Gastrocnemius medialis (tissue), 4 donors: ENCODE measurements around the gene PLEKHG3. TPM values are rescaled to one million over a fixed set of nuclear protein-coding genes. Genes with fewer than 3 reads are reported as not detected.

Experiments
- ATAC-seq, 2 donors: fragments of 150-250 bp; one replicate each; pipeline ENCODE4 v1.9.1; 2016
- DNase-seq, 2 donors: peaks; one replicate each; pipeline ENCODE4 v3.0.0-alpha.2; 2019
- H3K27ac ChIP-seq, 4 donors: fragments of 200-600 bp; sonication (generic); 1 replicate in 1 of 4; 2 replicates in 3 of 4; pipeline ENCODE4 v1.5.1; 2016 to 2018; ENCODE audit warnings: mild to moderate bottlenecking in 2 of 4, moderate library complexity in 1 of 4
- H3K27me3 ChIP-seq, 3 donors: fragments of 200-600 bp; sonication (generic) in 2 of 3; 1 replicate in 1 of 3; 2 replicates in 2 of 3; pipeline versions ENCODE4 v1.5.1 to v1.6.0; 2016 to 2019; ENCODE audit warnings: mild to moderate bottlenecking in 1 of 3, moderate library complexity in 1 of 3
- H3K36me3 ChIP-seq, 2 donors: fragments of 200-600 bp; sonication (generic) in 1 of 2; one replicate each; pipeline ENCODE4 v1.5.1; 2017 to 2018
- H3K4me1 ChIP-seq, 2 donors: fragments of 200-600 bp; sonication (generic) in 1 of 2; one replicate each; pipeline ENCODE4 v1.5.1; 2016 to 2017; ENCODE audit warnings: mild to moderate bottlenecking in 2 of 2
- H3K4me3 ChIP-seq, 4 donors: fragments of 200-600 bp; sonication (generic) in 3 of 4; 1 replicate in 1 of 4; 2 replicates in 3 of 4; pipeline ENCODE4 v1.5.1; 2016 to 2019; ENCODE audit warnings: mild to moderate bottlenecking in 2 of 4
- H3K9me3 ChIP-seq, 3 donors: fragments of 200-600 bp; sonication (generic) in 2 of 3; 1 replicate in 1 of 3; 2 replicates in 2 of 3; pipeline ENCODE4 v1.5.1; 2016 to 2019
- CTCF ChIP-seq, 5 experiments: fragments of 450-650 bp in 3 of 5; fragments of 200-600 bp in 2 of 5; sonication (generic) in 2 of 5; IDR thresholded peaks in 4 of 5; conservative IDR thresholded peaks in 1 of 5; 1 replicate in 4 of 5; 2 replicates in 1 of 5; pipeline ENCODE4 v1.5.1; 2016 to 2019; ENCODE audit warnings: antibody characterized with exemption in 5 of 5, mild to moderate bottlenecking in 3 of 5, moderate library complexity in 3 of 5
- POLR2A ChIP-seq, 2 donors: fragments of 450-650 bp; IDR thresholded peaks; one replicate each; pipeline ENCODE4 v1.6.1; 2017; ENCODE audit warnings: antibody characterized with exemption in 2 of 2, mild to moderate bottlenecking in 2 of 2, moderate library complexity in 2 of 2
- in situ Hi-C, 4 donors: fragments of 200-750 bp; cut with MboI; loops; one replicate each; pipeline versions ENCODE4 v1.15.0 to v1.8.0; 2017; ENCODE audit warnings: low sequenced_read_pairs in 4 of 4
- intact Hi-C: fragments of 100-400 bp; cut with DNase I; formaldehyde crosslinking; loops from one replicate; pipeline ENCODE4 v1.15.1; 2023; ENCODE audit warnings: low total_unique reads
- total RNA-seq, 4 donors: library from RNA; depleted of rRNA; stranded (reverse); fragments of >200 nt; gene quantifications; one replicate each; pipeline versions ENCODE4 v1.1.0 to v1.2.3, GENCODE V29; 2016

PLEKHG3 gene
- total RNA-seq, 4 donors from 2014 or later = 8.8 to 18.8 (median 14.5) TPM

- ATAC-seq = no peak
- in situ Hi-C loops = loop anchor here in 1 of 4 donors (10.0 kb wide), 1 partner anchor 95 kb away; no protein-coding TSS in a partner anchor
- Histone ChIP-seq H3K4me3 (no peak overlapping the region), H3K27ac (no peak overlapping the region), H3K9me3 (no peaks in the 10 kb centered on the region), H3K4me1 (peaks cover 0 to 3% of the 10 kb centered on the region in 2 donors), H3K36me3 (peaks cover 4 to 83% of the 10 kb centered on the region in 2 donors), H3K27me3 (no peaks in the 10 kb centered on the region)
- intact Hi-C loops = loop anchor here (10.0 kb wide), 1 partner anchor 225 kb away; the partner anchor contains the start of genes HSPA2 and PPP1R36
- no peak for TF ChIP-seq POLR2A (IDR thresholded peaks at IDR 0.05)
- no peak for TF ChIP-seq CTCF (IDR thresholded peaks at IDR 0.05 in 4 of 5, conservative IDR thresholded peaks at IDR 0.05 in 1 of 5)
- no peak for DNase-seq
Measured at GRCh38 chr14:64769096-64770020, 65.1 kb downstream of the PLEKHG3 start.

- intact Hi-C loops (no loop called here), in situ Hi-C loops (no loop called here)
- Histone ChIP-seq H3K9me3 (no peaks in the 10 kb centered on the region), H3K27ac (no peak overlapping the region), H3K4me1 (no peaks in the 10 kb centered on the region), H3K27me3 (no peaks in the 10 kb centered on the region), H3K4me3 (no peak overlapping the region), H3K36me3 (peaks cover 4 to 92% of the 10 kb centered on the region in 2 donors)
- TF ChIP-seq POLR2A (IDR thresholded peaks at IDR 0.05) (no peak), CTCF (IDR thresholded peaks at IDR 0.05 in 4 of 5, conservative IDR thresholded peaks at IDR 0.05 in 1 of 5) (no peak)
- no peak for ATAC-seq
- DNase-seq = no peak
Measured at GRCh38 chr14:64770751-64771150, 66.5 kb downstream of the PLEKHG3 start.

DNA sequence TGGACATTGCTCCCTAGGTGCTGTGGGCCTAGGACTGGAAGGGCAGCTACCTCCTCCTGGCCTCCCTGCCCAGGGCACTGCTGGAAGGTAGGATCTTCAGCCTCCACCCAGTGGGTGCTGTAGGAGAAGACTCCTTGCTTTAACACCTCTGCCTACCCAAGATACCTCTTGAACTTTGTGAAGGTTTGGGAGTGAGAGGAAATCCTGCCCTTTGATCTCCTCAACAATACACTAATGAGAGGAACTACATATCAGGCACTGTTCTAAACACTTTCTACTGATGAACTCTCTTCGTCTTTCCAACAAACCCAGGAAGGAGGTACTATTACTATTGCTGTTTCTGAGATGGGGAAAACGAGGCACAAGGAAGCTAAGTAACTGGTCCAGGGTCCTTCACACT, 66.9 kb downstream of the PLEKHG3 start:
- in situ Hi-C loops = no loop called here
- H3K4me3 ChIP-seq = no peak overlapping the region
- no peak for DNase-seq
- H3K27ac ChIP-seq = no peak overlapping the region
- no peaks in the 10 kb centered on the region for H3K4me1 ChIP-seq
- intact Hi-C loops = no loop called here
- H3K36me3 ChIP-seq = peaks cover 4 to 90% of the 10 kb centered on the region in 2 donors
- no peak for ATAC-seq
- H3K9me3 ChIP-seq = no peaks in the 10 kb centered on the region
- H3K27me3 ChIP-seq = no peaks in the 10 kb centered on the region
- TF ChIP-seq CTCF (IDR thresholded peaks at IDR 0.05 in 4 of 5, conservative IDR thresholded peaks at IDR 0.05 in 1 of 5) (no peak), POLR2A (IDR thresholded peaks at IDR 0.05) (no peak)

- DNase-seq (no peak), ATAC-seq (no peak)
- no peak overlapping the region for H3K27ac ChIP-seq
- no peak overlapping the region for H3K4me3 ChIP-seq
- in situ Hi-C loops = no loop called here
- H3K27me3 ChIP-seq = no peaks in the 10 kb centered on the region
- peaks cover 4 to 94% of the 10 kb centered on the region in 2 donors for H3K36me3 ChIP-seq
- H3K9me3 ChIP-seq = no peaks in the 10 kb centered on the region
- no peak for TF ChIP-seq POLR2A (IDR thresholded peaks at IDR 0.05)
- TF ChIP-seq CTCF (IDR thresholded peaks at IDR 0.05 in 4 of 5, conservative IDR thresholded peaks at IDR 0.05 in 1 of 5) = no peak
- intact Hi-C loops = no loop called here
- no peaks in the 10 kb centered on the region for H3K4me1 ChIP-seq
Measured at GRCh38 chr14:64772397-64772950, 68.2 kb downstream of the PLEKHG3 start.
